ENCODE results near the gene H2AZ2.
"Not testable (repeated sequence)": the region's sequence is repeated elsewhere in the genome, so short reads cannot be mapped to it uniquely, and the experiment has no call there.

H2AZ2 gene

GRCh38 chr7:44847920-44848634 is at the start of gene H2AZ2:
H2AZ2 (minus strand) TSS chr7:44848087; CDS start chr7:44847971, 116 bp downstream.
- peak; percentile 100 for DNase-seq (ENCODE audit: low spot score)

DNA sequence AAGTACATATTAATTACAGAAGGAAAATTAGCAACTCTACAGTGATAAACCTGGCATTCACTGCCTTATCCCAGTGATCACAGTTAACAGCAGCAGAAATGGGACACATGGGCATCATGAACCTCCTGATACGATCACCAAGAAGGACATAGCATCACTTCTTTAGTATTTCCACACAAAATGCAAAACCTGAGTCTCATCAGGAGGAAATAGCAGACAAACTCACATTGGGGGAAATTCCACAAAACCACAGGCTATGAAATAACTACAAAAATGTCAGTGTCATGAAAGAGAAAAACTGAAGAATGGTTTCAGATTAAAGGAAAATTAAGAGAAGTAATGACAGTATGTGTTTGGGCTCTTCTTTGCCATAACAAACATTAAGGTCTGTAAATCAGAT is 49.4 kb upstream of the H2AZ2 start:
- no peak for DNase-seq (ENCODE audit: low spot score)

- no peak for DNase-seq (ENCODE audit: low spot score)
Measured at GRCh38 chr7:44894888-44895580, 47.1 kb upstream of the H2AZ2 start.

DNA sequence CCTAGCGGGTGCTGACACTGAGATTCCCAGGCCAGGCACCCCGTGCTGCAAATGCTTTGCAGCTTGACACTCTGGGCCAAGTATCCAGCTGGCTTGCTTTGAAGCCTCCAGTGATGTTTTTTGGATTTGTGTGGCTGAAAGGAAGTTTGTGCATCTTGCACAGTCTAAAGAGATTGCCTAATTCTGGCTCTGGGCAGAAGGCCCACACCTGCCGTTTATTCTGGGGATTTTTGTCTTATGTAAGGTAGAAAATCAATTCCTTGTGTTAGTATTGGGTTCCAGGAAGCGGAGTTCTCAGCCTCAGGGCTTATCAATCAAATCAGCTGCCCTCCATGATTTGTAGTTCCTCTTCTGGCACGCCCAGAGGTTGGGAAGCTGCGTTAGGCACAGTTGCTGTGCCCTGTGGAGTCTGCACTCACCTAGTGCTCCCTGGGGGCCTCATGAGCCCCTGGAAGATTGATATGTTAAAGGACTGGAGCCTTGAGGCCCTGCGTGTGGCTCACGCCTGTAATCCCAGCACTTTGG is 45.9 kb upstream of the H2AZ2 start:
- DNase-seq (ENCODE audit: low spot score), result no peak

DNA sequence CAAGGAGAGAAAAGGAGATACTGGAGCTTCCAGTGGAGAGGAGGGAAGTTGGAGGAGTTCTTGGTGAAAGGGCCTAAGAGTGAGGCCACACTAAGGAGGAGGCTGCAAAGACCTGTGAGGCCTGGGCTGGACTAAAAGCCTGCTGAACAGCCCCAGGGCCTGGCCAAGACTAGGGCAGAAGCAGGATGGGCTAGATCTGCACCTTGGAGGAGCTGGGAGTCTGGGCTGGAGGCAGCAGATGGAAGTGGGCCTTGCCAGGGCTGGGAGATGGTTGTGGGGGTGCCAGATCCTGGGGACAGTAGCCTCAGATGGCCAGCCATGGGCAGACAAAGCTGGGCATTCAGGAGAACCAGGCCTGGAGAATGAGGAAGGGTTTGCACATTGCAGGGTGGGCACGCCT is 43.9 kb upstream of the H2AZ2 start:
- DNase-seq (ENCODE audit: low spot score), result no peak

DNA sequence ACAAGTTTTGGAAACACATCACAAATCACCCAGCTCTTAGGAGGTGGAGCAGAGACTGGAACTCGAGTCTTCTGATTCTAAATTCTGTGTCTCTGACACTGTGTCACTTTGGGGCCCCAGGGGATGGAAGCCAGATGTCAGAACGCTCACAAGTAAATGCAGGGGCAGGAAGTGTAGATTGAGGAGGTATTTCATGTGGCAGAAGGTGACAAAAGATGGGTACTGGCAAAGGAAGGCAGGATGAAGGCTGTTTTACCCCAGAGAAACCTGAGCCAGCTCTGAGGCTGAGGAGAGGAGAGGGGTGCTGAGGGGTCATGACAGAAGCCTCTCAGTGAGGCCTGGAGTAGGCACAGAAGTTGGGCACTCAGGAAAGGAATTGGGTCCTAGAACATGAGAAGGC is 43.5 kb upstream of the H2AZ2 start:
- peak; percentile 46 for DNase-seq (ENCODE audit: low spot score)

DNA sequence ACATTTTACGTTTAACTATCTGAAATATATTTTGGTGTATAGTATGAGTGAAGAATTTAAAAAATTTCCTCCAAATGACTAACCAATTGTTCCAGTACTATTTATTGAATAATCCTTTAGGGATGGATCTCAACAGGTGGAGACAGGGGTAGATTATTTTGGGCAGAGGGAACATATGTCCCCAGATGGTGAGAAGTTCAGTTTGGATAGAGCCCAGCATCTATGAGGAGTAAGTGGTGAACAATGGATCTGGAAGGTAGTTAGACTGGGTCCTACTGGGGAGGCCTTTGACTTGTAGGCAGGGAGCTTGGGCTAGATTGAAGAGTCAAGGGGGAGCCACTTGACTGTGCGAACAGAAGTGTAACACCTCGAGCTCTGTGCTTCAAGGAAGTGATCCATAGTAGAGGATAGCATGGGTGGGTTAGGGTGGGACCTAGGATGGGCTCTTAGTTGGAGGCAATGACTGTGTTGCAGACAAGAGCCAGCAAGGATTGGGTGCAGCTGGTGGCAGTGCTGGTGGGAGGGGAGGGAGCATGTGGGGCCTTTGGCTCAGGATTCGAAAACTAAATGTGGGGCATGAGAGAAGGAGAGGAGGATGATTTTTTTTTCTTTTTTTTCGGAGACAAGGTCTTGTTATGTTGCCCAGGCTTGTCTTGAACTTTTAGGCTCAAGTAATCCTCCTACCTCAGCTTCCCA is 41.3 kb upstream of the H2AZ2 start:
- DNase-seq (ENCODE audit: low spot score), result no peak

GRCh38 chr7:44887293-44887692 is 39.4 kb upstream of the H2AZ2 start:
- DNase-seq (ENCODE audit: low spot score), result no peak

GRCh38 chr7:44885394-44886317 is 37.8 kb upstream of the H2AZ2 start, which contains the start of gene PURB:
PURB (minus strand) TSS chr7:44885530; CDS start chr7:44885348, 182 bp downstream.
- DNase-seq (ENCODE audit: low spot score), result peak; percentile 96

- peak; percentile 36 for DNase-seq (ENCODE audit: low spot score)
Measured at GRCh38 chr7:44884621-44885393, 36.9 kb upstream of the H2AZ2 start.

- no peak for DNase-seq (ENCODE audit: low spot score)
Measured at GRCh38 chr7:44883961-44884620, 36.2 kb upstream of the H2AZ2 start.

- DNase-seq (ENCODE audit: low spot score), result no peak
Measured at GRCh38 chr7:44882899-44883298, 35.0 kb upstream of the H2AZ2 start.

- DNase-seq (ENCODE audit: low spot score), result no peak
Measured at GRCh38 chr7:44881610-44882009, 33.7 kb upstream of the H2AZ2 start.

DNA sequence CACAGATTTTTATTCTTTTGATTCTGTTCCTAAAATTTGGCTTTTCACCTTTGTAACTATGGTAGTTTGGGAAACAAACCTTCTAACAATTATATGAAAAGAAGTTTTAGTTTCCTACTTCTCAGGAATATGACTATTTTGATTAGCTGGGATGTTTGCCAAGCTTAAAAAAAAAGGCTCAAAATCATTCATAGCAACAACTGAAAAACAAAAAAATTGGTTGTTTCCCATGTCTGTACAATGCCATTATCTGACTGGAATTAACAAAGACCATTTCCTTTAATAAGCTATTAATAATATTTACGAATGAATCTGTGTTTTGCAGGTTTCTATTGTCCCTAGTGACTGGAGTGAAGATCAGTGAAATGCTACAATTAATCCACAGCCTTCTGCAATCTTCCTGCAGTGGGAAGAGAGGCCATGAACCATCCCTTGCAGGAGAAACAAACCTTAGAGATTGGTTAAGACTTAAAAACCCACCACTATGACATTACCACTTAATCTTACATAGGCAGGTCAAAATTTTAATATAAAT is 33.2 kb upstream of the H2AZ2 start:
- no peak for DNase-seq (ENCODE audit: low spot score)

- no peak for DNase-seq (ENCODE audit: low spot score)
Measured at GRCh38 chr7:44880317-44881018, 32.6 kb upstream of the H2AZ2 start.

DNA sequence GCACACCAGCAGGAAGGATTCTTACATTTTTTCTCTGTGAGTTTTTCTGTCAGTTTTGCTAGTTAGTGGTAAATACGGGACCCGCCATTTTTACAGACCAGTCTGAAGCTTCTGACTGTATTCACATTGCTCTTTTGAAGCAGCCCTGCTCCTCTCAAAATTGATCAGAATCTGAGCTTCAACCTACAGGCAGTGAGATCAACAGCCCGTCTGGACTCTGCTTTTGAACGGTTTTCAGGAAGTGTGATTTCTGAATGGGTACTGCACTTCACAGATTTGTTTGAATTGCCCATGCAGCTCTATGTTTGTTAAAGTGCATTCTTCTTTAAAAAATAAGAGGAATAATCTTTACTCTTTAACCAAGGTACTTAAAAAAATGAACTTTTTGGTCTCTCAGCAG is 28.5 kb upstream of the H2AZ2 start:
- DNase-seq (ENCODE audit: low spot score), result no peak

DNA sequence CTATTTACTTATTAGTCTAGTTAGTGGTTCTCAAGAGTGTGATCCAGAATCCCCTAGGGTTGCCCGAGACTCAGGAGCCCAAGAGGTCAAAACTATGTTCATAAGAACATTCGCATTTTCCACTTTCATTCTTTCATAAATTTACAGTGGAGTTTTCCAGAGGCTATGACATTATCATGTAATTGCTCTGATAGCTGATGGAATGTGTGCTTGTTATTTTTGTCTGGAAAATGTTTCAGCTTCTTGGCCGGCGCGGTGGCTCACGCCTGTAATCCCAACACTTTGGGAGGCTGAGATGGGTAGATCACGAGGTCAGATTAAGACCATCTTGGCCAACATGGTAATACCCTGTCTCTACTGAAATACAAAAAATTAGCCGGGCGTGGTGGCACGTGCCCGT is 27.4 kb upstream of the H2AZ2 start:
- no peak for DNase-seq (ENCODE audit: low spot score)

GRCh38 chr7:44872787-44873186 is 24.9 kb upstream of the H2AZ2 start:
- DNase-seq (ENCODE audit: low spot score), result no peak

- DNase-seq (ENCODE audit: low spot score), result not testable (repeated sequence)
Measured at GRCh38 chr7:44871918-44872317, 24.0 kb upstream of the H2AZ2 start.

All from CD4-positive, alpha-beta T cell treated with Interleukin-15 for 4 hours (primary cell).